RWPE2 (cell line): ENCODE measurements around the gene KCNJ12.
A peak's percentile ranks its signal among the peaks of the same experiment; 100 is the strongest.

Source experiments
- ATAC-seq: fragments of 200-7000 bp; cut with Tn5 transposase; 3 replicates; pipeline ENCODE4 v1.9.1; 2021; ENCODE audit warnings: low read depth
- DNase-seq: peaks from one replicate; pipeline ENCODE4 v3.0.0-alpha.2; 2020; ENCODE audit warnings: low spot score
- H3K27ac ChIP-seq: fragments of 450-650 bp; 2 replicates; pipeline ENCODE4 v1.5.1; 2017; ENCODE audit warnings: mild to moderate bottlenecking; ENCODE audit not compliant: poor library complexity, severe bottlenecking
- H3K27me3 ChIP-seq: fragments of 250-450 bp; sonication (Bioruptor Pico); 2 replicates; pipeline ENCODE4 v1.5.1; 2021; ENCODE audit warnings: mild to moderate bottlenecking, moderate library complexity; ENCODE audit not compliant: insufficient read depth, poor library complexity, severe bottlenecking
- H3K36me3 ChIP-seq: fragments of 250-450 bp; sonication (Bioruptor Pico); 2 replicates; pipeline ENCODE4 v1.5.1; 2020; ENCODE audit warnings: low read depth, mild to moderate bottlenecking, moderate library complexity
- H3K4me1 ChIP-seq: fragments of 250-450 bp; sonication (Bioruptor Pico); 2 replicates; pipeline ENCODE4 v1.5.1; 2021; ENCODE audit warnings: mild to moderate bottlenecking, moderate library complexity; ENCODE audit not compliant: insufficient read depth, poor library complexity, severe bottlenecking
- H3K4me3 ChIP-seq: fragments of 250-450 bp; sonication (Bioruptor Pico); 2 replicates; pipeline ENCODE4 v1.5.1; 2021; ENCODE audit warnings: mild to moderate bottlenecking, moderate library complexity; ENCODE audit not compliant: severe bottlenecking
- H3K9me3 ChIP-seq: fragments of 250-450 bp; sonication (Bioruptor Pico); 2 replicates; pipeline ENCODE4 v1.5.1; 2021; ENCODE audit warnings: mild to moderate bottlenecking, moderate library complexity; ENCODE audit not compliant: severe bottlenecking
- CTCF ChIP-seq: fragments of 450-650 bp; IDR thresholded peaks from one replicate; pipeline ENCODE4 v1.5.1; 2017; ENCODE audit warnings: mild to moderate bottlenecking, moderate library complexity; ENCODE audit not compliant: poor library complexity, severe bottlenecking

KCNJ12 gene

GRCh38 chr17:21375162-21375560 is 996 bp upstream of the KCNJ12 start:
- Histone ChIP-seq H3K36me3 (no peaks in the 10 kb centered on the region), H3K9me3 (no peaks in the 10 kb centered on the region), H3K4me3 (no peak overlapping the region), H3K27me3 (peaks cover 11% of the 10 kb centered on the region), H3K27ac (no peak overlapping the region), H3K4me1 (no peaks in the 10 kb centered on the region)
- TF ChIP-seq CTCF = no peak
- DNase-seq (no peak), ATAC-seq (no peak)

GRCh38 chr17:21375757-21376080 is 438 bp upstream of the KCNJ12 start:
- ATAC-seq (no peak), DNase-seq (no peak)
- Histone ChIP-seq H3K27ac (no peak overlapping the region), H3K4me3 (peak overlapping the region; percentile 43), H3K27me3 (peaks cover 11% of the 10 kb centered on the region), H3K4me1 (no peaks in the 10 kb centered on the region), H3K9me3 (no peaks in the 10 kb centered on the region), H3K36me3 (no peaks in the 10 kb centered on the region)
- TF ChIP-seq CTCF = no peak

- ATAC-seq (peak; percentile 49), DNase-seq (no peak)
- H3K27me3 ChIP-seq = peaks cover 11% of the 10 kb centered on the region
- H3K4me1 ChIP-seq = no peaks in the 10 kb centered on the region
- no peak overlapping the region for H3K27ac ChIP-seq
- H3K4me3 ChIP-seq = peak overlapping the region; percentile 43
- H3K9me3 ChIP-seq = no peaks in the 10 kb centered on the region
- TF ChIP-seq CTCF = no peak
- no peaks in the 10 kb centered on the region for H3K36me3 ChIP-seq
Observed at GRCh38 chr17:21376759-21377690, 868 bp downstream of the KCNJ12 start.

- H3K9me3 ChIP-seq = no peaks in the 10 kb centered on the region
- H3K27ac ChIP-seq = no peak overlapping the region
- ATAC-seq (no peak), DNase-seq (no peak)
- no peak for TF ChIP-seq CTCF
- no peak overlapping the region for H3K4me3 ChIP-seq
- H3K4me1 ChIP-seq = no peaks in the 10 kb centered on the region
- H3K36me3 ChIP-seq = no peaks in the 10 kb centered on the region
- H3K27me3 ChIP-seq = peaks cover 11% of the 10 kb centered on the region
Observed at GRCh38 chr17:21377705-21378396, 1.7 kb downstream of the KCNJ12 start.
